Stimulated activated CD8-positive, alpha-beta memory T cell treated with anti-CD3 and anti-CD28 coated beads, Interleukin-15, amount 100 ng/mL, for 1 hour (primary cell): ENCODE data around the gene LARP4B.

Experiments
- DNase-seq: peaks from one replicate; pipeline ENCODE4 v3.0.0-alpha.2; 2020; ENCODE audit warnings: low read depth

The LARP4B gene

DNA sequence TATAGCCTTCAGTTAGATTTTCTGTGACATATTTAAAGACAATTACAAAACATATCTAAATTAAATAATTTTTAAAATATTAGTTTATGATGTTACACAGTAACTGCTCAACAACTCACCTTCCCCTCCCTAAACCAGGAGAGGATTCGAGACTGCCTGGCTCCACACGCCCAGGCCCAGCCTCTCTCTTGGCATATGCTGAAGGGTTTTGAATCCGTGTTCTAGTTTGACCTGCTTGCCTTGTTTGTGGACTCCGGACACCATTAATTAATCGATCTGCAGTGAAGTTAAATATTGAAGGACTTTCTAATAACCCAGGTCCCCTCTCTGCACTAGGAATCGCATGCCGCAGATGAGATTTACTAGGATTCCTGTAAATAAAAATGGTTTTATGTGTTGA lies 106.6 kb downstream of the LARP4B start:
- DNase-seq, result no peak

DNA sequence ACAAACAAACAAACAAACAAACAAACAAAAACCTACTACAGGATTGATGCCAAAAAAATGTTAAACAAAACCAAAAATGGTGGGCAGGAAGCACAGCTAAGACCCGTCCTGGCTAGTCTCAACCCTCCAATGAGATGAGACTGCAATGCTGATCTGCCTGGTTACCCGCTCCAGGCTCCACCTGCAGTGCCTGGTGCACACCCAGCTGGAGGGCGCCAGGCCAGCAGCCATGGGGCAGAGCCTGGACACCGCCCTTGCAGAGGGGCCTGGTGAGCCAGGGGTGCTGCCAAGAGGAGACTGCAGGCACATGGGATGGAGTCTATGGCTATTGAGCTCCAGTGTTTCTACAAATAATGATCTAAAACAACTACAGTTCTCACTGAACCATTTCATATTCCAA lies 107.0 kb downstream of the LARP4B start:
- no peak for DNase-seq

DNA sequence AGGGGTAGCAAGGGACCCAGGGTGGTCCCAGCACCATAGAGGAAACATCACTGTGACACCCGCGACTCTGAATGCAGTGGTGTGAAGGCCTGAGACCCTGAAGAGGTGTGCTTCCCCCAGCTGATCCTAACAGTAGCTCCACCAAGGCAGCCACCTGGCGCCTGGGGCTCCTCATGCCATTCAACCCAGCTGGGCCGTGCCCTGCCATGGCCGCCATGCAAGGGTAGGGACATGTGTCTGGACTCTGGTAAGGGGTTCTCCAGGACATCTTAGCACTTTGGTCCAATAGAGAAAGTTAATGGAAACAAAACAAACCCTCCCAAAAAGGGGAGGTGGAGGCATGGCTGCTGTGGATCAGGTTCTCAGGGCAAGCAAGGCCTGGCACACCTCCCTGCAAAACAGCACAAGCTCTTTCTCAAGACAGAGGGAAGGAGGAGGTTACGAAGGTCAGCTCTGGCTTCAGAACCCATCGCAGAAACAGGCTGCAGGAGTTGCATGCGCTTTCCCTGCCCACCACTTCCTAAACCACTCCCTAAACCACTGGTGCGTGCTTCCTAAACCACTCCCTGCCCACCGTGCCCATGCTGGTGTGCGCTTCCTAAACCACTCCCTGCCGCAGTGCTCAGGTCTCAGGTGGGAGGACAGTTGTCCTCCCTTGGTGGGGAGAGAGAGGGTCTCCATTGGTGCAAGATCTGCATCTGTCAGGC lies 108.7 kb downstream of the LARP4B start:
- DNase-seq, result no peak

- no peak for DNase-seq
Observed at GRCh38 chr10:822197-822596, 109.3 kb downstream of the LARP4B start.

- DNase-seq, result no peak
Observed at GRCh38 chr10:821322-821721, 110.2 kb downstream of the LARP4B start.

DNA sequence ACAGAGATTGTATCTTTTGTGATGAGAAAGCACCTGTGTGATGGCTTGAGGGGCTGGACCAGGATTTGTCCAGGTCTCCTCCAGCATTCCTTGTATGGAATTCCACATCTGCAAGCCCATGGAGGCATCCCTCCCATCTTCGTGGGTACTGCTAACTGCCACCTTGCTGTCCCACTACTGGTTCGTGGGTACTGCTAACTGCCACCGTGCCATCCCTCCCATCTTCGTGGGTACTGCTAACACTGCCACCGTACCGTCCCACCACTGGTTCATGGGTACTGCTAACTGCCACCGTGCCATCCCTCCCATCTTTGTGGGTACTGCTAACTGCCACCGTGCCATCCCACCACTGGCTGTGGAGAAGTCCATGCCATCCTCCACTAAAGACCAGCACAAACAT lies 111.7 kb downstream of the LARP4B start:
- no peak for DNase-seq

GRCh38 chr10:819326-819725 lies 112.2 kb downstream of the LARP4B start:
- DNase-seq, result no peak

DNA sequence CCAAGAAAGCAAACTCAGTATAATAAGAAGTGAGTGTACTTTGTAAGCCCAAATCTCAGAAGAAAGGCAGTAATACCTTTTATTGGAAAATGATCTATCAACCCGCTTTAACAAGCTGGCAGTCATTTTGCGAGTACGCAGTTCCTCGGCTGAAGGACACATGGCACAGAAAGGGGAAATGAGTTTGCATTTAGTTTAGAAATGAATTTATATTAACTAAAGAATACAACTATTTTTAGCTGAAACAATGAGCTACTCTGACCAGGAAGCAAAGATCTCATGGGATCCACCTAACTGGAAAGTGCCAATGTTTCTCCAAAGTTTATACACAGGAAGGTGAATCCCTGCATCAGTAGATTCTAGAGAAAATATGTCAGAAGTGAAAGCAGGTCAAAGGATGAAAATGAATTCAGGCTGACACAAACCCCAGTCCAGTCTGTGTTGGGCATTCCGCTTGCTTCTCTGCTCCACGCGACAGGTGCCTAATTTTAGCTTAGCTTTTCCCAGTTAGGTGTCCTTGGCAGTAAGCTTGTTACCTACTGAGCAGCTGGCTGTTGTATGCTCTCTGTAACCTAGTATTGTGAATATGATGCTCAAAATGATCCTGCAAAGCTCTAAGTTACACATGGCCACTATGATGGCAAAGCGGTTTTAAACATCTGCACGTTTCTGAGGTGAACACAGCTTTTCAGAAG lies 112.8 kb downstream of the LARP4B start:
- no peak for DNase-seq

DNA sequence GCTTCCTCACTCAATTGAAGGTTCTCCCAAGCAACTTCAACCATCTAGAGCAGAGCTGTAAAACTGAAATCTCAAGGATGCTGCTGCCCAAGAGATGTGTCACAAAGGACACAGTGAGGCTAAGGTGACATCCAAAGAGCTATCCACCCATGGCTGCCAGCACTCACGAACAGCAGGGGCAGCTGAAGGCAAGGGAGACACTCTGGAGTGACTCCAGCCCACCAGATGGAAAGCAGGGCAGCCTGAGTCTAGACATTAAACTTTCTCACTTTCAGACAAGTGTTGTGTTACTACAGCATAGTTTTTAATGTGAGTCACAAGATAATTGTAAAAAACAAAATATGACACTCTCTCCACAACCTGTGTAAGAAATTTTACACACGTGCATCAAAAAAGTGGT lies 113.5 kb downstream of the LARP4B start:
- DNase-seq, result no peak

GRCh38 chr10:817371-817770 lies 114.1 kb downstream of the LARP4B start:
- no peak for DNase-seq

DNA sequence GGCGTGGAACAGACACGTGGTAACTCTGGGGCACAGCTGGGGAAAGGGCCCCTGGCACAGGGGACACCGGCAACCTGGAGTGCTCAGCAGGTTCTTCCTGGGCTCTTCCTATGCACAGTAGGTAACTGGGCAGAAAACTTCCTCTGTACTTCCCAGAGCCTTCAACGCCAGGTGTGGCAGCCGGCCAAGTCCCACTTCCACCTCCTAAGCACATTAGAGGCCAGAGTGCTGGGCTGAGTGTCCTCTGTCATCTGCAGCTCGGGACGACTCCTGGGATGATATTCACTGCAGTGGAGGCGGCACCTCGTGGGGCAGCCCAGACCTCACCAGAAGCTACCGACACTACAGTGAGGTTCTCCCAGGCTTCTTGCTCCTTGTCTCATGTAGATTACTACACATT lies 114.5 kb downstream of the LARP4B start:
- DNase-seq, result no peak

DNA sequence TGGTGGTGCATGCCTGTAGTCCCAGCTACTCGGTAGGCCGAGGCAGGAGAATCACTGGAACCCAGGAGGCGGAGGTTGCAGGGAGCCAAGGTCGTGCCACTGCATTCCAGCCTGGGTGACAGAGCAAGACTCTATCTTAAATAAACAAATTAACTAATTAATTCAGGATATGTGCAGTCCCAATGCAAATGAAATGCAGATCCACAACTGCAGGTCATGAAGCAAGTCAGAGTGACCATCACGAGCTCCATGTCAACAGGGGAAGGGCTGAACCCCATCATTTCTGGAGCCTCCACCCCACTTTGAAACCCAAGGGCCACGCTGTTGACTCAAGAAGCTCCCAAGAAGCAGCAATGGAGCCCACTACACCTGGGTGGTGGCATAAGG lies 115.4 kb downstream of the LARP4B start:
- DNase-seq, result no peak

- no peak for DNase-seq
Observed at GRCh38 chr10:815338-816090, 116.0 kb downstream of the LARP4B start.

GRCh38 chr10:814536-815302 lies 116.8 kb downstream of the LARP4B start:
- DNase-seq, result no peak

DNA sequence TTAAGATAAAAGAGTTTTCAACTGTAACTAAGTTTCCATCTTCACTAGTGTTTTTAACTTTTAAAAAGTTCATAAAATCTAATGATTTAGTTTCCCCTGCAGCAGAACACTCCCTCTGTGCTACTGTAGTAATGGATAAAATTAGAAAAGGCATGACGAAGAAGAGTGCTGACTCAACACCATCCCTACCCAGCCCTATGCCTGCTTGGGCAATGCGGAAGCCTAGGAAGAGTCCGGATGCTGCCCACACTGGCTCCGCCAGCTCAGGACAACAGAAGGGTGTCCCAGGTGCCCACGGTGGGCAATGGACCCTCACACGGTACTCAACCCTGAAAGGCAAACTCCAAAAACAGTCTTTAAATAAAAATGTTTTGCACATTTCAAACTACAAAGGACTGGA lies 118.2 kb downstream of the LARP4B start:
- no peak for DNase-seq

GRCh38 chr10:812787-813186 lies 118.7 kb downstream of the LARP4B start:
- no peak for DNase-seq

GRCh38 chr10:811379-812175 lies 119.9 kb downstream of the LARP4B start:
- no peak for DNase-seq

DNA sequence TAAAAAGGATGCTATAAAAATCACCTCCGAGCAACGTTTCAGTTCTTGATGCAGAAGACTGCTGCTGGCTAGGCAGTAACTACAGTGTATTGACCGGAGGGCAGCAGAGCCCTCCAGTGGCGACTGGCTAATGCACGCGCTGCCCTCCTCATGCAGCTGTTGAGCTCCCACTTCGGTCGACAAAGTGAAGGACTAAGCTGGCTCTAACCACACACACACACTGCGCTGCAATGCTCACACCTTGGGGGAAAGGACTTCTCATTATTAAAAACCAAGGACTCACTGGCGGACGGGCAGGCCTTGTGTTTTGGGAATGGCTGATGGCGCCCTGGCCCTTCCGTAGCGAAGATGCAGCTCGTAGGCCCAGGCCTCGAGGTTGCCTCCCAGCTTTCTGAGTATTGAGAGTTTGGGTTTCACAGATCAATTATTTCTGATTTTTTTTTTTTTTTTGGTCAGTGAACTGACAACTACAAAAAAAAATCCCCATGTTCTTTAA lies 121.1 kb downstream of the LARP4B start:
- DNase-seq, result no peak

DNA sequence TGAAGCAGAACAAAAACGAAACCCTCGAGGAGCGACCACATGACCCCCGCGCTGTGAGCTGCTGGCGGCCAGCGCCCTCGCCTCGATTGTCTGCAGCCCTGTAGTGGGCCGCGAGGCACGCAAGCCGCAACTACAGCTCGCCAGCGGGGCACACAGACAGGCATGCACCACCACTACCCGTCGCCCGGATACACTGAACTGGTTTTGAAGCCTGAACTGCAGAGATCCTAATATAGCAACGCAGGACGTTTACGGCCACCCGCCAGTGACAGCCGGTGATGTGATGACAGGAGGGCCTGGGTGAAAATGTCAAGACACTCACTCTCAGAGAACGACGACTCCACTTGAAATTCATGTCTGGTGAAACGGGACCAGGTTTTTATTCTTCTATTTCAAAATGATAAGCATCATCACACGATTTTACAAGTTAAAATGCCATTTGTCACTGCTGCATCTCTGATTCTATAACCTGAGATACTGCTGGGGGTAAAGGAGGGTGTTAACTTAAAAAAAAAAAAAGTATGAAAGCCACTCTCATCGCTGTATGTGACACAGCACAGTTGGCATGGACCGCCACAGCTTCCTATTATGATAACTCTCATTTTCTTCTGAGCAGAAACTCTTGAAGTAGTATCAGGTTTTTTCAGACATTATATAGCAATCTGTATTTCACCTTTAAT lies 121.7 kb downstream of the LARP4B start:
- no peak for DNase-seq

DNA sequence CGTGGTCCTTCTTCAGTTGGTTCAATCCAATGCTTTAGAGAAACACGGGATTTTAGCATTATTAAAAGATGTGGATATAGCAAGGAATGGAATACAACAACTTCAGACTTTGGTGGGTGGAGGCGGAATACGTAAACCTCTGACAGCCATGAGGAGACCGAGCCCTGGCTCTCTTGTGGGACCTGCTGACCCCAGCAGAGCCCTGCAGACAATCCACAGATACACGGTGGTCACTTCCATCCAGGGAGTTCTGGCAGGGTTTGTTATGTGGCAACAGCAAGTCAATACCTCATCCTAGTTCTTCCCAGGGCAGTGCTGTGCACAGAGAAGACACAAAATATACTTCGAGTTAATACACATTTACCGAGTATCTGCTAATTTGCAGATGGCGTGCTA lies 123.5 kb downstream of the LARP4B start:
- DNase-seq, result no peak
